ENCODE data around the gene FAM237A. TPM values are rescaled to one million over a fixed set of nuclear protein-coding genes. Genes with fewer than 3 reads are reported as not detected.

FAM237A gene
- polyA plus RNA-seq, 1 of the 3 experiments (the other 2 are of a cell fraction): not detected

DNA sequence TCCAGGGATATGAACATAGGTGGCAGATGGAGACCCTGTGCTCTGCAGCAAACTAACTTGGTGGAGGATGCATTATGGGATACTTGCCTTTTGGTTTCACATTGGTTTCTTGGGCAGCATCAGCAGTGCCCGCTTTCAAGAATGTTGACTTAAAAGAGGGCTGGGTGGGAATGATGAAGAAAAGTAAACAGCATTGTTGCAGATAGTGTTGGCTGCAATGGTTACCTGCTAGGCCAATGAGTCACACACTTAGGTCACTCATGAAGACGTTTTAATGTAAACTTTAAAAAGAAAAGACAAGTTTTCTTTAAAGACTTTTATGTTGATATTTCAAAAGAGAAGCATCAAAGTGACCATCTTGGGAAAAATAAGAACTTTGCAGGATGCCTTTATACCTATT, 26.1 kb upstream of the FAM237A start:
- Histone ChIP-seq H2AFZ (ENCODE audit: low read depth) (no peak overlapping the region), H4K20me1 (ENCODE audit: insufficient read depth) (no peaks in the 10 kb centered on the region), H3K79me2 (ENCODE audit: insufficient read depth) (no peaks in the 10 kb centered on the region), H3K9me3 (no peaks in the 10 kb centered on the region), H3K9me2 (no peaks in the 10 kb centered on the region), H3K4me2 (no peak overlapping the region), H3K27ac (ENCODE audit: low read depth in 2 of 2, low read length in 1 of 2) (no peak overlapping the region), H3K4me3 (ENCODE audit: low read depth in 2 of 2, low read length in 1 of 2) (no peak overlapping the region), H3K4me1 (ENCODE audit: control insufficient read depth in 1 of 2, insufficient read depth in 2 of 2, low read depth in 1 of 2, low read length in 1 of 2) (no peaks in the 10 kb centered on the region; a peak in 1 of 4 replicates), H3K27me3 (ENCODE audit: insufficient read depth) (no peaks in the 10 kb centered on the region), H3F3A (replicated peaks; ENCODE audit: insufficient read depth) (no peaks in the 10 kb centered on the region), H3K36me3 (replicated peaks in 1 of 2; ENCODE audit: control insufficient read depth in 1 of 2, insufficient read depth in 2 of 2, low read length in 1 of 2) (no peaks in the 10 kb centered on the region), H3K9ac (no peak overlapping the region)
- 58% methylated on average over 2 of the region's 2 CpGs for WGBS (ENCODE audit: low lambda C conversion rate)
- no peak for DNase-seq
- ChIA-PET CTCF (no interaction called here), POLR2A (no interaction called here)
- TF ChIP-seq SMC3 (IDR thresholded peaks at IDR 0.05; ENCODE audit: low read depth, low read length) (no peak), MEF2A (IDR thresholded peaks at IDR 0.05; ENCODE audit: borderline replicate concordance, low read depth) (no peak)

DNA sequence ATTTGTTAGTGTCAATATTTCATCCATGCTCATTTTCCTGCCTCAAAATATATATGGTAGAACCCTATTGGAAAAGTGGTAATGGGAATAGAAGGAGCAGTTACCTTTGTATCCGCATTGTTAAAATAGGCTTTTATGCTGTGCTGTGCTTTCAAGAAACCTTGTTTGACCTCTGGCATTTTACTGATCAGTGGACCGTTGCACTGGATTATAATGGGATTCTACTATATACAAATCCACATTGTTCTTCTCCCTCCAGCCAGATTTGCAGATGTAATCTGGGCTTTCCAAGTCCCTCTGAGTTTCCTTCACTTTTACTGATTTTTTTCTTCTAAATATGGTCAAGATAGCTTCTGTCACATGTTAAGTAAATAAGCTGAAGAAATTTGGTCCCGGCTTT, 23.3 kb upstream of the FAM237A start:
- H3K4me1 ChIP-seq (ENCODE audit: control insufficient read depth in 1 of 2, insufficient read depth in 2 of 2, low read depth in 1 of 2, low read length in 1 of 2): no peaks in the 10 kb centered on the region
- H3K27ac ChIP-seq (ENCODE audit: low read depth in 2 of 2, low read length in 1 of 2): no peak overlapping the region
- no peak overlapping the region for H3K4me2 ChIP-seq
- no peaks in the 10 kb centered on the region for H4K20me1 ChIP-seq (ENCODE audit: insufficient read depth)
- H2AFZ ChIP-seq (ENCODE audit: low read depth): no peak overlapping the region
- no peak overlapping the region for H3K4me3 ChIP-seq (ENCODE audit: low read depth in 2 of 2, low read length in 1 of 2)
- no peaks in the 10 kb centered on the region for H3K36me3 ChIP-seq (replicated peaks in 1 of 2; ENCODE audit: control insufficient read depth in 1 of 2, insufficient read depth in 2 of 2, low read length in 1 of 2)
- H3F3A ChIP-seq (replicated peaks; ENCODE audit: insufficient read depth): no peaks in the 10 kb centered on the region
- TF ChIP-seq ZBTB33 (IDR thresholded peaks at IDR 0.05; ENCODE audit: borderline replicate concordance, low read depth) (no peak), RXRA (IDR thresholded peaks at IDR 0.05; ENCODE audit: borderline replicate concordance, low read depth) (no peak), NRF1 (IDR thresholded peaks at IDR 0.05; ENCODE audit: low read depth, low read length) (no peak), NFIC (IDR thresholded peaks at IDR 0.05; ENCODE audit: borderline replicate concordance) (no peak), YY1 (IDR thresholded peaks at IDR 0.05; ENCODE audit: low read depth) (no peak), MXI1 (IDR thresholded peaks at IDR 0.05; ENCODE audit: low read depth, low read length) (no peak), RCOR1 (IDR thresholded peaks at IDR 0.05; ENCODE audit: low read length) (no peak), SIN3A (IDR thresholded peaks at IDR 0.05; ENCODE audit: borderline replicate concordance, low read depth, low read length) (no peak), GABPA (IDR thresholded peaks at IDR 0.05; ENCODE audit: low read depth) (no peak), POLR2AphosphoS5 (IDR thresholded peaks at IDR 0.05; ENCODE audit: low read depth, low read length) (no peak), TEAD4 (IDR thresholded peaks at IDR 0.05; ENCODE audit: borderline replicate concordance, insufficient read depth) (no peak), RAD21 (IDR thresholded peaks at IDR 0.05; ENCODE audit: low read length) (no peak), IRF3 (IDR thresholded peaks at IDR 0.05; ENCODE audit: low read depth, low read length) (no peak), FOSL2 (IDR thresholded peaks at IDR 0.05; ENCODE audit: borderline replicate concordance, low read depth) (no peak), SMC3 (IDR thresholded peaks at IDR 0.05; ENCODE audit: low read depth, low read length) (no peak), EP300 (IDR thresholded peaks at IDR 0.05; ENCODE audit: borderline replicate concordance in 1 of 2, low read depth in 1 of 2, low read length in 1 of 2) (no peak), FOXM1 (IDR thresholded peaks at IDR 0.05; ENCODE audit: low read depth) (no peak)
- TF ChIP-seq, protein P1, sequence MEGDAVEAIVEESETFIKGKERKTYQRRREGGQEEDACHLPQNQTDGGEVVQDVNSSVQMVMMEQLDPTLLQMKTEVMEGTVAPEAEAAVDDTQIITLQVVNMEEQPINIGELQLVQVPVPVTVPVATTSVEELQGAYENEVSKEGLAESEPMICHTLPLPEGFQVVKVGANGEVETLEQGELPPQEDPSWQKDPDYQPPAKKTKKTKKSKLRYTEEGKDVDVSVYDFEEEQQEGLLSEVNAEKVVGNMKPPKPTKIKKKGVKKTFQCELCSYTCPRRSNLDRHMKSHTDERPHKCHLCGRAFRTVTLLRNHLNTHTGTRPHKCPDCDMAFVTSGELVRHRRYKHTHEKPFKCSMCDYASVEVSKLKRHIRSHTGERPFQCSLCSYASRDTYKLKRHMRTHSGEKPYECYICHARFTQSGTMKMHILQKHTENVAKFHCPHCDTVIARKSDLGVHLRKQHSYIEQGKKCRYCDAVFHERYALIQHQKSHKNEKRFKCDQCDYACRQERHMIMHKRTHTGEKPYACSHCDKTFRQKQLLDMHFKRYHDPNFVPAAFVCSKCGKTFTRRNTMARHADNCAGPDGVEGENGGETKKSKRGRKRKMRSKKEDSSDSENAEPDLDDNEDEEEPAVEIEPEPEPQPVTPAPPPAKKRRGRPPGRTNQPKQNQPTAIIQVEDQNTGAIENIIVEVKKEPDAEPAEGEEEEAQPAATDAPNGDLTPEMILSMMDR (IDR thresholded peaks at IDR 0.05): no peak
- ChIA-PET POLR2A (no interaction called here), CTCF (interaction anchor here (1.4 to 2.1 kb wide), 2 partner anchors 11 to 64 kb away, joined by 3 to 4 read pairs; no protein-coding TSS in a partner anchor)
- no peaks in the 10 kb centered on the region for H3K79me2 ChIP-seq (ENCODE audit: insufficient read depth)
- H3K9ac ChIP-seq: no peak overlapping the region
- WGBS (ENCODE audit: low lambda C conversion rate): 82% methylated on average over 3 of the region's 3 CpGs
- no peak for DNase-seq
- H3K9me3 ChIP-seq: no peaks in the 10 kb centered on the region
- no peaks in the 10 kb centered on the region for H3K9me2 ChIP-seq
- H3K27me3 ChIP-seq (ENCODE audit: insufficient read depth): no peaks in the 10 kb centered on the region

All from SK-N-SH (cell line).